Frontal cortex (tissue), 4 donors: ENCODE data around the gene GATA2. TPM values are rescaled to one million over a fixed set of nuclear protein-coding genes. Genes with fewer than 3 reads are reported as not detected.

ENCODE experiments used
- DNase-seq, 2 donors: peaks; one replicate each; pipeline ENCODE4 v3.0.0; 2012; ENCODE audit warnings: low spot score in 2 of 2
- FAIRE-seq: peaks from 2 replicates; lab custom pipeline; 2012; peaks lifted over from hg19 to GRCh38; lab: Jason Lieb, UNC
- total RNA-seq: library from RNA; depleted of rRNA; stranded (reverse); fragments of >200 nt; gene quantifications from one replicate; pipeline ENCODE4 v1.2.3, GENCODE V29; 2014
- donor health status: control.
- donor health status: control.
- donor health status: control.

Gene GATA2
- total RNA-seq, 1 donor from 2014 or later, result 0.41 TPM

- no peak for DNase-seq
- FAIRE-seq, result no peak
These were observed 3.4 kb downstream of the GATA2 start for GRCh38 chr3:128489674-128489926.

GRCh38 chr3:128488991-128489673, 3.9 kb downstream of the GATA2 start:
- FAIRE-seq (no peak), DNase-seq (peak in 1 of 2 donors; percentile 66)

GRCh38 chr3:128488636-128488990, 4.4 kb downstream of the GATA2 start:
- FAIRE-seq (no peak), DNase-seq (no peak)

- FAIRE-seq (no peak), DNase-seq (peak; percentile 81 to 82)
These were observed 5.0 kb downstream of the GATA2 start for GRCh38 chr3:128487813-128488635.

GRCh38 chr3:128487538-128487812, 5.5 kb downstream of the GATA2 start:
- no peak for FAIRE-seq

GRCh38 chr3:128486681-128487537, 6.1 kb downstream of the GATA2 start:
- FAIRE-seq (no peak), DNase-seq (no peak)

More at GRCh38 chr3:128487538-128487812, 5.5 kb downstream of the GATA2 start:
- no peak for DNase-seq

- FAIRE-seq (no peak), DNase-seq (no peak)
These were observed 6.8 kb downstream of the GATA2 start for GRCh38 chr3:128486205-128486628.

GRCh38 chr3:128485282-128486204, 7.5 kb downstream of the GATA2 start:
- FAIRE-seq, result no peak

GRCh38 chr3:128484404-128485281, 8.4 kb downstream of the GATA2 start:
- FAIRE-seq (no peak), DNase-seq (no peak)

More at GRCh38 chr3:128485282-128486204, 7.5 kb downstream of the GATA2 start:
- DNase-seq, result no peak

GRCh38 chr3:128483657-128484403, 9.2 kb downstream of the GATA2 start:
- DNase-seq (no peak), FAIRE-seq (no peak)

GRCh38 chr3:128482666-128483656, 10.0 kb downstream of the GATA2 start:
- no peak for DNase-seq
- FAIRE-seq, result no peak

GRCh38 chr3:128482175-128482574, 10.8 kb downstream of the GATA2 start:
- no peak for FAIRE-seq

GRCh38 chr3:128481438-128481942, 11.5 kb downstream of the GATA2 start:
- DNase-seq, result no peak
- FAIRE-seq, result no peak

More at GRCh38 chr3:128482175-128482574, 10.8 kb downstream of the GATA2 start:
- no peak for DNase-seq

GRCh38 chr3:128480717-128481437, 12.1 kb downstream of the GATA2 start:
- DNase-seq (no peak), FAIRE-seq (no peak)

GRCh38 chr3:128480278-128480677, 12.7 kb downstream of the GATA2 start:
- no peak for FAIRE-seq
- DNase-seq, result no peak

GRCh38 chr3:128479558-128480086, 13.4 kb downstream of the GATA2 start:
- no peak for DNase-seq
- FAIRE-seq, result no peak
